ENCODE results near the gene ZNF474.

GRCh38 chr5:122202952-122203351 lies 73.6 kb downstream of the ZNF474 start:
- TF ChIP-seq CTCF (IDR thresholded peaks at IDR 0.05) (no peak), POLR2A (IDR thresholded peaks at IDR 0.05) (no peak), POLR2AphosphoS5 (IDR thresholded peaks at IDR 0.05) (no peak)

Data from transverse colon (tissue), 4 donors.